Measurements from ENCODE around the gene RASAL2.

The RASAL2 gene

GRCh38 chr1:178458203-178458602, 364.3 kb downstream of the RASAL2 start:
- Histone ChIP-seq H3K36me3 (ENCODE audit: insufficient read depth, low read length) (no peaks in the 10 kb centered on the region), H3K9ac (ENCODE audit: insufficient read length) (no peak overlapping the region), H3K27ac (no peak overlapping the region), H3K4me3 (no peak overlapping the region), H3K9me3 (ENCODE audit: low read depth, low read length) (no peaks in the 10 kb centered on the region)
- no peak for DNase-seq (ENCODE audit: low read depth, low spot score)
- TF ChIP-seq EZH2 (IDR thresholded peaks at IDR 0.05) = no peak
- no peak for TF ChIP-seq FOXP2 (optimal IDR thresholded peaks at IDR 0.05; ENCODE audit: control extremely low read depth, extremely low read length, insufficient read depth)
- no peak for TF ChIP-seq POLR2AphosphoS5 (IDR thresholded peaks at IDR 0.05; ENCODE audit: borderline replicate concordance, low read depth, low read length)

- TF ChIP-seq FOXP2 (optimal IDR thresholded peaks at IDR 0.05; ENCODE audit: control extremely low read depth, extremely low read length, insufficient read depth) = no peak
- TF ChIP-seq EZH2 (IDR thresholded peaks at IDR 0.05) = no peak
- TF ChIP-seq POLR2AphosphoS5 (IDR thresholded peaks at IDR 0.05; ENCODE audit: borderline replicate concordance, low read depth, low read length) = no peak
- Histone ChIP-seq H3K4me3 (0 out of 2 replicates have a peak overlapping the region, but pooled peaks have one; percentile 10), H3K9me3 (ENCODE audit: low read depth, low read length) (no peaks in the 10 kb centered on the region), H3K36me3 (ENCODE audit: insufficient read depth, low read length) (no peaks in the 10 kb centered on the region; the same call in 1 of the 2 replicates), H3K27ac (peak overlapping the region; percentile 78), H3K9ac (ENCODE audit: insufficient read length) (peak overlapping the region; percentile 3)
- DNase-seq (ENCODE audit: low read depth, low spot score) = peak; percentile 20
These were observed 367.2 kb downstream of the RASAL2 start for GRCh38 chr1:178461104-178461503.

- Histone ChIP-seq H3K36me3 (ENCODE audit: insufficient read depth, low read length) (no peaks in the 10 kb centered on the region; the same call in 1 of the 2 replicates), H3K9ac (ENCODE audit: insufficient read length) (peak overlapping the region; percentile 3), H3K4me3 (no peak overlapping the region), H3K9me3 (ENCODE audit: low read depth, low read length) (no peaks in the 10 kb centered on the region), H3K27ac (peak overlapping the region; percentile 78)
- TF ChIP-seq EZH2 (IDR thresholded peaks at IDR 0.05) = no peak
- no peak for TF ChIP-seq FOXP2 (optimal IDR thresholded peaks at IDR 0.05; ENCODE audit: control extremely low read depth, extremely low read length, insufficient read depth)
- TF ChIP-seq POLR2AphosphoS5 (IDR thresholded peaks at IDR 0.05; ENCODE audit: borderline replicate concordance, low read depth, low read length) = no peak
- no peak for DNase-seq (ENCODE audit: low read depth, low spot score)
These were observed 367.8 kb downstream of the RASAL2 start for GRCh38 chr1:178461701-178462100.

GRCh38 chr1:178464141-178464540, 370.2 kb downstream of the RASAL2 start:
- no peak for TF ChIP-seq POLR2AphosphoS5 (IDR thresholded peaks at IDR 0.05; ENCODE audit: borderline replicate concordance, low read depth, low read length)
- no peak for TF ChIP-seq EZH2 (IDR thresholded peaks at IDR 0.05)
- no peak for DNase-seq (ENCODE audit: low read depth, low spot score)
- Histone ChIP-seq H3K36me3 (ENCODE audit: insufficient read depth, low read length) (no peaks in the 10 kb centered on the region; the same call in 1 of the 2 replicates), H3K9ac (ENCODE audit: insufficient read length) (no peak overlapping the region), H3K4me3 (no peak overlapping the region), H3K27ac (no peak overlapping the region), H3K9me3 (ENCODE audit: low read depth, low read length) (no peaks in the 10 kb centered on the region)

- no peak overlapping the region for H3K27ac ChIP-seq
- TF ChIP-seq FOXP2 (optimal IDR thresholded peaks at IDR 0.05; ENCODE audit: control extremely low read depth, extremely low read length, insufficient read depth) (no peak), EZH2 (IDR thresholded peaks at IDR 0.05) (no peak), POLR2AphosphoS5 (IDR thresholded peaks at IDR 0.05; ENCODE audit: borderline replicate concordance, low read depth, low read length) (no peak)
- no peaks in the 10 kb centered on the region for H3K9me3 ChIP-seq (ENCODE audit: low read depth, low read length)
- no peaks in the 10 kb centered on the region; the same call in 1 of the 2 replicates for H3K36me3 ChIP-seq (ENCODE audit: insufficient read depth, low read length)
- no peak overlapping the region for H3K4me3 ChIP-seq
- DNase-seq (ENCODE audit: low read depth, low spot score) = no peak
- no peak overlapping the region for H3K9ac ChIP-seq (ENCODE audit: insufficient read length)
These were observed 370.7 kb downstream of the RASAL2 start for GRCh38 chr1:178464566-178464965.

DNA sequence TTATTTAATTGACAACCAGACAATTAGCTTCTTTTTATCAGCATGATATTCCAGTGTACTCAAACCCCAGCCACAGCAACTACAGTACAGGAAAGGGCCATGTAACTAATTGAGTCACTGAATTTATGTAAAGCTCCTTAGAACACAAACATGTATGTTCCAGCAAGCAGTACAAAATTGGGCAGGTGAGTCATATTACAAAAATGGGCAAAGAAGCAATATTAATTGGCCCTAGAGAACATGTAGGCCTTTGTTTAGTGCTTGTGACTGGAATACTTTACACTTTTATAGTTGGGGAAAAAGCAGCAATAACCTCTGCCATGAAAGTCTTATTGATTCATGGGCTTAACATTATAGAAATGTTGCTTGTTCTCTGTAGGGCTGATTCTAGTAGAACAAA, 371.1 kb downstream of the RASAL2 start:
- Histone ChIP-seq H3K36me3 (ENCODE audit: insufficient read depth, low read length) (no peaks in the 10 kb centered on the region; the same call in 1 of the 2 replicates), H3K9me3 (ENCODE audit: low read depth, low read length) (no peaks in the 10 kb centered on the region), H3K9ac (ENCODE audit: insufficient read length) (no peak overlapping the region), H3K27ac (no peak overlapping the region), H3K4me3 (no peak overlapping the region)
- TF ChIP-seq EZH2 (IDR thresholded peaks at IDR 0.05) (no peak), POLR2AphosphoS5 (IDR thresholded peaks at IDR 0.05; ENCODE audit: borderline replicate concordance, low read depth, low read length) (no peak), FOXP2 (optimal IDR thresholded peaks at IDR 0.05; ENCODE audit: control extremely low read depth, extremely low read length, insufficient read depth) (no peak)
- DNase-seq (ENCODE audit: low read depth, low spot score) = no peak

DNA sequence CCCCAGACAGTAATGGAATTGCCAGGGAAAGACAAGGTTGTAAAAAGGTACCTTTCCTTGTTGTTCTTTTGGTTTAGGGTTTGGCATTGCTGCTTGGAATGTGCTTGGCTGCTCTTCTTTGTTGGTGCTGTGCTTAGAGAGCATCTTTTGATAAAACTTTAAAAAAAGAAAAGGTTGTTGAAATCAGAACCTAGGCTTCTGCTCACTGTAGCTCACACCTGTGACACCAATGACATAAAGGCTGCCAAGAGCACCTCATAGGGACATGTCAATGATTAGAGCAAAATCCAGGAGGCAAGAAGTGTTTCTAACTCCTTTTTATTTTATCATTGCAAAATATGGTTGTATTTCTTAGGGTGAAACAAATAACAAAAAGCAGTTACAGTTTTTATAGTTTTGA, 373.9 kb downstream of the RASAL2 start:
- H3K27ac ChIP-seq = no peak overlapping the region
- no peaks in the 10 kb centered on the region; the same call in 1 of the 2 replicates for H3K36me3 ChIP-seq (ENCODE audit: insufficient read depth, low read length)
- no peaks in the 10 kb centered on the region for H3K9me3 ChIP-seq (ENCODE audit: low read depth, low read length)
- no peak overlapping the region for H3K9ac ChIP-seq (ENCODE audit: insufficient read length)
- TF ChIP-seq FOXP2 (optimal IDR thresholded peaks at IDR 0.05; ENCODE audit: control extremely low read depth, extremely low read length, insufficient read depth) = no peak
- TF ChIP-seq EZH2 (IDR thresholded peaks at IDR 0.05) = no peak
- DNase-seq (ENCODE audit: low read depth, low spot score) = no peak
- no peak overlapping the region for H3K4me3 ChIP-seq

GRCh38 chr1:178470411-178470960, 376.6 kb downstream of the RASAL2 start:
- H3K4me3 ChIP-seq = no peak overlapping the region
- no peak for TF ChIP-seq POLR2AphosphoS5 (IDR thresholded peaks at IDR 0.05; ENCODE audit: borderline replicate concordance, low read depth, low read length)
- no peak for TF ChIP-seq FOXP2 (optimal IDR thresholded peaks at IDR 0.05; ENCODE audit: control extremely low read depth, extremely low read length, insufficient read depth)
- TF ChIP-seq EZH2 (IDR thresholded peaks at IDR 0.05) = no peak
- no peaks in the 10 kb centered on the region; the same call in 1 of the 2 replicates for H3K36me3 ChIP-seq (ENCODE audit: insufficient read depth, low read length)
- no peaks in the 10 kb centered on the region for H3K9me3 ChIP-seq (ENCODE audit: low read depth, low read length)
- H3K9ac ChIP-seq (ENCODE audit: insufficient read length) = no peak overlapping the region
- DNase-seq (ENCODE audit: low read depth, low spot score) = no peak
- H3K27ac ChIP-seq = no peak overlapping the region

DNA sequence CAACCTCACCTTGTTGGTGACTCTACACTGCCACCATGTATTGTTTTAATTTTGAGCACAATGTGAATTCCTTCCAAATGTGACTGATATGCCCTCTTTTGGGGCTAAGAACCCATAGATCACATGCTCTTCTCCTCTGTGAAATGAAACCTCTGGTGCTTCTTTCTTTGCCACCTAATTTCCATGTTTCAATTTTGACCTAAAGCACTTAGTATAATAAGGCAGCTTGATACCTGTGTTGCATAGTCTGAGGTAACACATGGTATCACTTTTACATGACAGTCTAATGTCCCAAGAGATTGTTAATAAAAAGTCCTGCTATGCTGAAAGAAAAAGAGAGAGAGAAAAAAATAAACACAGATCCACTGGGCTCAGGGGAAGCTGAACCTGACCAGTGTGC, 378.6 kb downstream of the RASAL2 start:
- H3K27ac ChIP-seq = no peak overlapping the region
- H3K36me3 ChIP-seq (ENCODE audit: insufficient read depth, low read length) = no peaks in the 10 kb centered on the region
- H3K9ac ChIP-seq (ENCODE audit: insufficient read length) = no peak overlapping the region
- no peak overlapping the region for H3K4me3 ChIP-seq
- TF ChIP-seq POLR2AphosphoS5 (IDR thresholded peaks at IDR 0.05; ENCODE audit: borderline replicate concordance, low read depth, low read length) = no peak
- TF ChIP-seq EZH2 (IDR thresholded peaks at IDR 0.05) = no peak
- no peak for TF ChIP-seq FOXP2 (optimal IDR thresholded peaks at IDR 0.05; ENCODE audit: control extremely low read depth, extremely low read length, insufficient read depth)
- no peaks in the 10 kb centered on the region for H3K9me3 ChIP-seq (ENCODE audit: low read depth, low read length)
- no peak for DNase-seq (ENCODE audit: low read depth, low spot score)
